GM04504 (cell line): ENCODE results near the gene STXBP5.
A peak's percentile ranks its signal among the peaks of the same experiment; 100 is the strongest.
"Not testable (repeated sequence)": the region's sequence is repeated elsewhere in the genome, so short reads cannot be mapped to it uniquely, and the experiment has no call there.

ENCODE experiments used
- DNase-seq: peaks from one replicate; pipeline ENCODE4 v3.0.0-alpha.2; 2012; ENCODE audit warnings: low read depth

STXBP5 gene

GRCh38 chr6:147297663-147298316, 93.6 kb downstream of the STXBP5 start:
- no peak for DNase-seq

- DNase-seq: no peak
Observed at GRCh38 chr6:147298461-147298860, 94.2 kb downstream of the STXBP5 start.

- DNase-seq: no peak
Observed at GRCh38 chr6:147299035-147299434, 94.8 kb downstream of the STXBP5 start.

GRCh38 chr6:147301070-147301469, 96.9 kb downstream of the STXBP5 start:
- DNase-seq: no peak

GRCh38 chr6:147304016-147304415, 99.8 kb downstream of the STXBP5 start:
- DNase-seq: no peak

GRCh38 chr6:147310521-147310920, 106.3 kb downstream of the STXBP5 start:
- DNase-seq: no peak

GRCh38 chr6:147311218-147311617, 107.0 kb downstream of the STXBP5 start:
- DNase-seq: no peak

GRCh38 chr6:147321260-147321659, 117.0 kb downstream of the STXBP5 start:
- DNase-seq: no peak

- peak; percentile 35 for DNase-seq
Observed at GRCh38 chr6:147322299-147323162, 118.3 kb downstream of the STXBP5 start.

GRCh38 chr6:147325557-147325956, 121.3 kb downstream of the STXBP5 start:
- DNase-seq: no peak

GRCh38 chr6:147331401-147331800, 127.2 kb downstream of the STXBP5 start:
- no peak for DNase-seq

GRCh38 chr6:147337921-147338320, 133.7 kb downstream of the STXBP5 start:
- DNase-seq: no peak

GRCh38 chr6:147341486-147341885, 137.3 kb downstream of the STXBP5 start:
- no peak for DNase-seq

GRCh38 chr6:147345902-147346301, 141.7 kb downstream of the STXBP5 start:
- DNase-seq: no peak

GRCh38 chr6:147347179-147347881, 143.1 kb downstream of the STXBP5 start:
- DNase-seq: no peak

- DNase-seq: no peak
Observed at GRCh38 chr6:147347882-147348575, 143.8 kb downstream of the STXBP5 start.

- DNase-seq: no peak
Observed at GRCh38 chr6:147361311-147361981, 157.2 kb downstream of the STXBP5 start.

- no peak for DNase-seq
Observed at GRCh38 chr6:147366290-147366689, 162.1 kb downstream of the STXBP5 start.

GRCh38 chr6:147371325-147371724, 167.1 kb downstream of the STXBP5 start:
- DNase-seq: no peak

GRCh38 chr6:147372806-147373205, 168.6 kb downstream of the STXBP5 start:
- DNase-seq: no peak

GRCh38 chr6:147378819-147379218, 174.6 kb downstream of the STXBP5 start:
- no peak for DNase-seq

GRCh38 chr6:147380841-147381240, 176.6 kb downstream of the STXBP5 start:
- DNase-seq: not testable (repeated sequence)
